Measurements from ENCODE around the gene LINGO1. TPM values are rescaled to one million over a fixed set of nuclear protein-coding genes. Genes with fewer than 3 reads are reported as not detected.

LINGO1 gene
- total RNA-seq, 2 donors from 2014 or later, result 7.9 to 19.7 TPM

DNA sequence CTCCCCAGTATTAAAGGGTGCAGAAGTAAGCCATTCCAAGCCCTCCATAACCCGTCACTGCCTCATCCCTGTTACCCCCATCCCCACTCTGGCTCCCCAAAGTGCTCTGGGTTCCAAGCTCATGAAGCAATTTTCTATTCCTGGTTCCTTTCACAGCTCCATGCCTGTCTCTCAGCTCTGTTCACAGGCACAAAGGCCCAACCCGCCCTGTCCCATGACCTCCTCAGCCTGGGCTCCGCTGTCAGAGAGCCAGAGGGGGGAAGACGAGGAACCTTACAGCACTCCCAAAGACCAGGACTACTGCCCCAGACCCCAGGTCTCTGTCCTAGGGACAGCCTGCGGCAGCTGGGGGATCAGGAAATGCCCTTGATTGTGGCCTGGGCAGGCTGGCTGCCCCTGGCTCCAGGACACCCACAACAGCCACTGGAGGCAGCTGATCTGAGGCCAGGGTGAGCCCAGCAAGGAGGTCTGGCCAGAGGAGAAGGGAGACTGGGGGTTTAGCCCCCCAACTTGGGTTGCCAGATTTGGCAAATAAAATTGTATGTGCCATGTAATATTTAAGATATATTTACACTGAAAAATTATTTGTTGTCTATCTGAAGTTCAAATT, 43.2 kb upstream of the LINGO1 start:
- Mint-ChIP-seq H3K27ac (no peak overlapping the region), H3K36me3 (ENCODE audit: low read depth) (no peaks in the 10 kb centered on the region), H3K9me3 (no peaks in the 10 kb centered on the region), H3K4me3 (no peak overlapping the region), H3K27me3 (ENCODE audit: insufficient read depth) (no peaks in the 10 kb centered on the region), H3K4me1 (no peaks in the 10 kb centered on the region)
- H3K9me3 ChIP-seq (ENCODE audit: control insufficient read depth, low read length), result no peaks in the 10 kb centered on the region
- no peaks in the 10 kb centered on the region for H3K36me3 ChIP-seq (ENCODE audit: control insufficient read depth, insufficient read depth, low read length)
- no peak overlapping the region for H3K27ac ChIP-seq (ENCODE audit: low read depth, low read length)
- H3K27me3 ChIP-seq (ENCODE audit: control insufficient read depth, insufficient read depth, low read length, poor library complexity, severe bottlenecking), result no peaks in the 10 kb centered on the region
- WGBS, 2 experiments (ENCODE audit: insufficient coverage in 1 of 2, insufficient read length in 1 of 2), result 77 to 85% methylated on average over 4 to 5 of the region's 5 CpGs
- H3K4me3 ChIP-seq (ENCODE audit: low read length), result no peak overlapping the region
- no peak overlapping the region for H3K9ac ChIP-seq (ENCODE audit: extremely low read depth, low read length, poor library complexity, severe bottlenecking)
- TF ChIP-seq CTCF (conservative IDR thresholded peaks at IDR 0.05), result no peak
- no peak for DNase-seq
- no peaks in the 10 kb centered on the region for H3K4me1 ChIP-seq (ENCODE audit: control insufficient read depth, insufficient read depth, low read length)

DNA sequence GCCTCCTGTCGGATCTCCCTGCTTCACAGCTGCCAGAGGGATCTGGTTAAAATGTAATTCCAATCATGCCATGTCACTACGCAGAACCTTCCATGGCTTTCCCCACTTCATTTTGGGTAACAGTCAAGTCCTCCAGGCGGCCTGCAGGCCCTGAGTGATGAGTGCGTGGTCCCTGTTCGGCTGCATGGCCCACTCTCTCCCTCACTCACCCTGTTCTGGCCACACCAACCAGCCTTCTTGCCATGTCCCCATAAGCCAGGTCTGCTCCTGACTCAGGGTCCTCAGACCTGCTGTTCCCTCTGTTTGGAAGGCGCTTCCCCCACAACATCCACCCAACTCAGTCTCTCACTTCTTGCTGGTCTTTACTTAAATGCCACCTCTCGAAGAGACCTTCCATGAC, 41.6 kb upstream of the LINGO1 start:
- Mint-ChIP-seq H3K27ac (no peak overlapping the region), H3K36me3 (ENCODE audit: low read depth) (no peaks in the 10 kb centered on the region), H3K4me1 (no peaks in the 10 kb centered on the region), H3K9me3 (no peaks in the 10 kb centered on the region), H3K27me3 (ENCODE audit: insufficient read depth) (no peaks in the 10 kb centered on the region), H3K4me3 (no peak overlapping the region)
- Histone ChIP-seq H3K4me1 (ENCODE audit: control insufficient read depth, insufficient read depth, low read length) (no peaks in the 10 kb centered on the region), H3K9ac (ENCODE audit: extremely low read depth, low read length, poor library complexity, severe bottlenecking) (no peak overlapping the region), H3K4me3 (ENCODE audit: low read length) (no peak overlapping the region), H3K9me3 (ENCODE audit: control insufficient read depth, low read length) (no peaks in the 10 kb centered on the region), H3K27me3 (ENCODE audit: control insufficient read depth, insufficient read depth, low read length, poor library complexity, severe bottlenecking) (no peaks in the 10 kb centered on the region), H3K36me3 (ENCODE audit: control insufficient read depth, insufficient read depth, low read length) (no peaks in the 10 kb centered on the region), H3K27ac (ENCODE audit: low read depth, low read length) (no peak overlapping the region)
- TF ChIP-seq CTCF (conservative IDR thresholded peaks at IDR 0.05), result no peak
- 91 to 94% methylated on average over 6 to 7 of the region's 7 CpGs for WGBS, 2 experiments (ENCODE audit: insufficient coverage in 1 of 2, insufficient read length in 1 of 2)
- no peak for DNase-seq

GRCh38 chr15:77673866-77674265, 41.2 kb upstream of the LINGO1 start:
- Mint-ChIP-seq H3K27me3 (ENCODE audit: insufficient read depth) (no peaks in the 10 kb centered on the region), H3K27ac (no peak overlapping the region), H3K9me3 (no peaks in the 10 kb centered on the region), H3K4me3 (no peak overlapping the region), H3K36me3 (ENCODE audit: low read depth) (no peaks in the 10 kb centered on the region), H3K4me1 (no peaks in the 10 kb centered on the region)
- Histone ChIP-seq H3K4me3 (ENCODE audit: low read length) (no peak overlapping the region), H3K4me1 (ENCODE audit: control insufficient read depth, insufficient read depth, low read length) (no peaks in the 10 kb centered on the region), H3K9me3 (ENCODE audit: control insufficient read depth, low read length) (no peaks in the 10 kb centered on the region), H3K9ac (ENCODE audit: extremely low read depth, low read length, poor library complexity, severe bottlenecking) (no peak overlapping the region), H3K27me3 (ENCODE audit: control insufficient read depth, insufficient read depth, low read length, poor library complexity, severe bottlenecking) (no peaks in the 10 kb centered on the region), H3K36me3 (ENCODE audit: control insufficient read depth, insufficient read depth, low read length) (no peaks in the 10 kb centered on the region), H3K27ac (ENCODE audit: low read depth, low read length) (no peak overlapping the region)
- WGBS, 2 experiments (ENCODE audit: insufficient coverage in 1 of 2, insufficient read length in 1 of 2), result 86 to 91% methylated on average over 3 to 5 of the region's 5 CpGs
- no peak for TF ChIP-seq CTCF (conservative IDR thresholded peaks at IDR 0.05)
- no peak for DNase-seq

Measured in endodermal cell (in vitro differentiated cells).